IPS DF 19.7 (cell line): ENCODE data around the gene PDCD1.
"Not testable (repeated sequence)": the region's sequence is repeated elsewhere in the genome, so short reads cannot be mapped to it uniquely, and the experiment has no call there.

Source experiments
- DNase-seq: peaks from one replicate; pipeline ENCODE4 v3.0.0-alpha.2; 2013; ENCODE audit warnings: low read depth, low spot score

Gene PDCD1

DNA sequence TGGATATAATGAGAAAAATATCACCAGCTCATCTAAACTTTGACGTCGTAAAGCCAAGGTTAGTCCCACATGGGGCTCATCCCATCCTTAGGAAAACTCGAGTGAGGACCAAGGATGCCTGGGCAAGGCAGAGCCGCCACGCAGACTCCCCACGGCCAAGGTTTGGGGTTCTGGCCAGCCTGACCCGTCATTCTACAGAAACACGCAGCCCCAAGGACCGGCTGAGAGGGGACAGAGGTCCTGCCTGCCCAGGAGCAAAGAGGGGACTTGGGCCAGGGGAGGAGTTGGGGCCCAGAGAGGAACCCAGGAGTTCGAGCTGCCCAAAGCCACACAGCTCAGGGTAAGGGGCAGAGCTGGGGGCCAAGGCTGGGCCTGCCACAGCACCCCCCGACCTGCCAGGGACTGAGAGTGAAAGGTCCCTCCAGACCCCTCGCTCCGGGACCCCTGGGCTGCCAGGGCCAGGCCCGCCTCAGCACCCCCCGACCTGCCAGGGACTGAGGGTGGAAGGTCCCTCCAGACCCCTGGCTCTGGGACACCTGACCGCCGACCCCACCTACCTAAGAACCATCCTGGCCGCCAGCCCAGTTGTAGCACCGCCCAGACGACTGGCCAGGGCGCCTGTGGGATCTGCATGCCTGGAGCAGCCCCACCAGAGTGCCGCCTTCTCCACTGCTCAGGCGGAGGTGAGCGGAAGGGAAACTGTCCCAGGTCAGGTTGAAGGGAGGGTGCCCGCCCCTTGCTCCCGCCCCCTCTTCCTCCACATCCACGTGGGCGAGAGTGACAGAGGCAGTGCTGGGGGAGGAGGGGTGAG is at the start of gene PDCD1:
TSS of gene PDCD1 (minus strand) at position 689 of the 811 bp plus-strand sequence. CDS start at position 633, 56 bp downstream.
- no peak for DNase-seq

GRCh38 chr2:241907831-241908230 is 49.1 kb upstream of the PDCD1 start:
- not testable (repeated sequence) for DNase-seq

DNA sequence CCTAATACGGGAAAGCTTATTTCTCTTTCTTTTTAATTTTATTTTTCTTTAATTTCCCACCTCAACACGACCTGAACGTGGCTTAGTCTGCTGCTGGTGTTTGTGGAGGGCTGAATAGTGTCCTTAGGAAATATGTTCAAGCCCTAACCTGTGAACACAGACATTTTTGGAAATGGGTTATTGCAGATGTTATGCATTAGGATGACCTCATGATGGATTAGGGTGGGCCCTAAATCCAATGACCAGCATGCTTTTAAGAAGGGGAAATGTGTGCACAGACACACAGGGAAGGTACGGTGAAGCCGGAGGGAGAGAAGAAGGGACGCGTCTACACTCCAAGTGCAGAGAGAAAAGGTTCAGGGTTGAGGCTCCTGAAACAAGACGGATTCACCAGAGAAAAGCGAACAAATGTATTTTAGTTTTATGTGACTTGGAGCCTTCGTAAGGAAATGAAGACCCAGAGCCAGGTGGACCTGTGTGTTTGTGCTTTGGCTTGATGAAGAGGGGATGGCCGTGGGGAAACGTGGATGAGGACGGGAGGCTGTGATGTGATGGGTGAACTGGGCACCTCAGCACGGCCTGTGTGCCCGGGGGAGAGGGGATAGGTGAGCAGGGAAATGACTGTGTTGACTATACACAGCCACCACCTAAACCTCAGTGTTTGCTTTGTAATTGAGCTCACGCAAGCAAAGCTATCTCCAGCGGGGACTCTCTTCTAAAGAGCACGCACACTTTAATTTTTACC is 48.3 kb upstream of the PDCD1 start:
- DNase-seq: no peak

- not testable (repeated sequence) for DNase-seq
Measured at GRCh38 chr2:241906378-241906770, 47.7 kb upstream of the PDCD1 start.

DNA sequence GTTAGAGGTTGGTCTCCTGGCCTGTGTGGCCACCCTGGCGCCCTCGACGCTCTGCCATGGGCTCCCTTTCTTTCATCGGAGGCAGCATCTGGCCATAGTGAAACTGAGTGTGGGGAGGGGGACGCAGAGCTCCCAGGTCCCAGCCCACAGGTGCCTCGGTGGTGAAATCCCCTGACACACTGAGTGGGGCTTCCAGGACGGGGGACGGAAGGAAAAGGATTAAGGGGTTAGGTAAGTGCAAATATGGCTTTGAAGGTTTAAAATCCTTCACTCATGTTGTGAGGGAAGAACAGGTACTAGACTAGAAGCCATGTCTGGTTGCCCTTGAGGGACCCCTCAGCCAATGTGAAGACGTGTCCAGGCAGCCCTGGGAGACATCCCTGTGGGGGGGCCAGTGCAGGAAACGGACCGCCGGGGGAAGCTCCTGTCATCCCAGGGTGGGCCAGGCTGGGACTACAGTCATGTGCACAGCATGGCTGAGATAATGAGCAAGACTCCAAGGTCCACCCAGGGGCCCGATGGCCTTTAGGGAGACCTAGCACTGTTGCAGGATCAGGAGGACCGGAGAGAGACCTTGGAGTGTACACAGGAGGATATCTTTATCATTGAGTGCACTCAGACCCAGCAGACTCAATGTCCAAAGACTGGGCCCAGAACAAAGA is 47.2 kb upstream of the PDCD1 start:
- no peak for DNase-seq

GRCh38 chr2:241904791-241905710 is 46.4 kb upstream of the PDCD1 start:
- no peak for DNase-seq

- no peak for DNase-seq
Measured at GRCh38 chr2:241904011-241904718, 45.5 kb upstream of the PDCD1 start.

GRCh38 chr2:241903121-241904010 is 44.7 kb upstream of the PDCD1 start:
- DNase-seq: no peak

GRCh38 chr2:241902357-241902991 is 43.8 kb upstream of the PDCD1 start:
- DNase-seq: no peak

GRCh38 chr2:241901500-241902351 is 43.0 kb upstream of the PDCD1 start:
- DNase-seq: no peak

DNA sequence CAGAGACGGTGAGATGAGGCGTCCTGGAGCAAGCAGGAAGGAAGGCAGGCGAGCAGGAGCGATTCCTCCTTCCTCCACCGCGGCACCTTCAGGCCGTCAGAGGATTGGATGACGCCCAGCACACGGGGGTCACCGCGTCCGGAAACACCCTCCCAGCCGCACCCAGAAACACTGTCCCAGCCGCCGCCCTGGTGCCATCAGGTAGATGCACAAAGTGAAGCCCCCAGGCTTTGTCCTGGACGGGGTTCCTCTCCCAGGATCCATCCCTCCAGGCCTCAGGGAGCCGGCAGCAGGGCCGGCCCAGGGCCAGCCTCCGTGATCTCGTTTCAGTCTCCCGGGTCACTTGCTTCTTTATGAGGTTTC is 42.3 kb upstream of the PDCD1 start:
- no peak for DNase-seq

GRCh38 chr2:241900251-241901017 is 41.7 kb upstream of the PDCD1 start:
- DNase-seq: no peak

GRCh38 chr2:241898463-241899270 is 40.0 kb upstream of the PDCD1 start:
- DNase-seq: no peak

DNA sequence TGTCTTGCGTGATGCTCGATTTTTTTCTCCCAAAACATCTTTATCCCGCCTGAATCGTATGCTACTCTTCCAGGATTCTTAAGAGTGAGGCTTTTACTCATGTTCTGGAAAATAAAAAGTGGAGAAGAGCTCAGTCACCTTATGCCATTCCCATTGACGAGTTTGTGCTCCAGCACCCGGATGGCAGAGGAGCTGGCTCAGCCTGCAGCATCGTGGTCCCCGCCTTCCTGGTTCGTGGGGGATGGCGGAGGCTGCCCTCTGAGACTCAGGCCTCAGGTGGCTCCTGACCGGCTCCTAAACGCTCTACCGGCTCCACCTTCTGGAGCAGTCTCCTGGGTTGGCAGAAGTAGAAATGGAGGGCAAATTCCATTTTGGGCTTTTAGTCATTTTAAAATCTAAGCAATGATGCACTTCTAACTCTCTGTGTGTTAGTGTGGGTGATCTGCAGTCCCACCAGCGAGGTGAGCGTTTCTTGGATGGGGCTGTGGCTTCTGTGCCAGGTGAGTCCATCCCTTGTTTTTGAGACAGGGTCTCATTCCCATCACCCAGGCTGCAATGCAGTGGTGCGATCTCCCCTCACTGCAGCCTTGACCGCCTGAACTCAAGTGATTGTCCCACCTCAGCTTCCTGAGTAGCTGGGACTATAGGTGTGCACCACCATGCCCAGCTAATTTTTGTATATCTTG is 38.7 kb upstream of the PDCD1 start:
- DNase-seq: no peak

DNA sequence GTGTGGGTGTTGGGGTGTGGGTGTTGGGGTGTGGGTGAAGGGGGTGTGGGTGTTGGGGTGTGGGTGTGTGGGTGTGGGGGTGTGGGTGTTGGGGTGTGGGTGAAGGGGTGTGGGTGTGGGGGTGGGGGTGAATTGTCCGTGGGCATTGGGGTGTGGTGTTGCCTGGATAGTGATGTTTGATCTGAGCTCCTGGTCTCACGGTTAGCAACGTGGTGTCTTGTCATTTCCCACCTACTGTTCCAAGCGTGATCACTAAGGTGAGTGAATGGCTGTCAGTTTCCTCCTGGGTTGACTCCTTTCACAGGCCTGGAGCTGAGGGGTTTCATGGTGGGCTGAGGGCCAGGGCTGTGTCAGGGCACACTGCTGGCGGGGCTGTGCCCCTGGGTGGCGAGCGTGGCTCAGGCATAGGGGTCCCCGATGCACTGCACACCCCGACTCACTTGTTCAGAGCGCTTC is 38.1 kb upstream of the PDCD1 start:
- no peak for DNase-seq
